Nucleus accumbens (tissue), 56 donors: ENCODE data around the gene SCAF1.

Source experiments
- DNase-seq, 56 donors: peaks; one replicate each; lab custom pipeline; 2025; lab: John Stamatoyannopoulos, UW

The SCAF1 gene

GRCh38 chr19:49664171-49665035 is 22.4 kb downstream of the SCAF1 start:
- DNase-seq, result peak in 55 of 56 donors; percentile 31 to 94 (median 79)

- DNase-seq, result peak in 1 of 56 donors; percentile 24
Observed at GRCh38 chr19:49665036-49665350, 23.0 kb downstream of the SCAF1 start.

- peak; percentile 40 to 98 (median 91) for DNase-seq
Observed at GRCh38 chr19:49665351-49666119, 23.5 kb downstream of the SCAF1 start, which contains the start of the genes BCL2L12 and IRF3. TSS of gene BCL2L12 (plus strand) at chr19:49665933. CDS start at chr19:49666693, 760 bp downstream. TSS of gene IRF3 (minus strand) at chr19:49665857. CDS start at chr19:49664838, 1,019 bp downstream.

GRCh38 chr19:49666120-49666444 is 24.1 kb downstream of the SCAF1 start:
- DNase-seq, result no peak

- no peak for DNase-seq
Observed at GRCh38 chr19:49667473-49667872, 25.5 kb downstream of the SCAF1 start.

GRCh38 chr19:49669516-49669915 is 27.5 kb downstream of the SCAF1 start:
- DNase-seq, result no peak

- peak in 51 of 56 donors; percentile 14 to 84 (median 49) for DNase-seq
Observed at GRCh38 chr19:49672131-49672919, 30.3 kb downstream of the SCAF1 start.

- peak in 26 of 56 donors; percentile 42 to 94 (median 81) for DNase-seq
Observed at GRCh38 chr19:49676136-49676783, 34.3 kb downstream of the SCAF1 start.

GRCh38 chr19:49676784-49677230 is 34.8 kb downstream of the SCAF1 start:
- DNase-seq, result peak; percentile 98 to 100 (median 100)

- DNase-seq, result peak in 16 of 56 donors; percentile 33 to 74 (median 54)
Observed at GRCh38 chr19:49677231-49677900, 35.4 kb downstream of the SCAF1 start, which contains the start of gene PRMT1. TSS of gene PRMT1 (plus strand) at chr19:49677271. CDS start at chr19:49677281, 10 bp downstream.

GRCh38 chr19:49677901-49678674 is 36.1 kb downstream of the SCAF1 start:
- peak in 46 of 56 donors; percentile 12 to 77 (median 39) for DNase-seq

GRCh38 chr19:49678985-49679770 is 37.2 kb downstream of the SCAF1 start:
- no peak for DNase-seq

- no peak for DNase-seq
Observed at GRCh38 chr19:49679771-49680413, 37.9 kb downstream of the SCAF1 start.

GRCh38 chr19:49680421-49681351 is 38.7 kb downstream of the SCAF1 start:
- peak in 54 of 56 donors; percentile 36 to 94 (median 77) for DNase-seq

- DNase-seq, result no peak
Observed at GRCh38 chr19:49681830-49682229, 39.8 kb downstream of the SCAF1 start.

GRCh38 chr19:49682274-49682673 is 40.3 kb downstream of the SCAF1 start:
- no peak for DNase-seq
